GM19351 (cell line): Measurements from ENCODE around the gene TRIM72.
"Not testable (repeated sequence)": the region's sequence is repeated elsewhere in the genome, so short reads cannot be mapped to it uniquely, and the experiment has no call there.

ENCODE experiments used
- ATAC-seq: cut with Tn5 transposase; IDR thresholded peaks from one replicate; pipeline ENCODE4 v1.9.1; 2021; ENCODE audit warnings: mild to moderate bottlenecking, moderate library complexity; ENCODE audit not compliant: unreplicated experiment

The TRIM72 gene

GRCh38 chr16:31190061-31190460 lies 23.9 kb upstream of the TRIM72 start:
- no peak for ATAC-seq

GRCh38 chr16:31190818-31191444 lies 23.0 kb upstream of the TRIM72 start:
- ATAC-seq, result no peak

GRCh38 chr16:31191697-31192428 lies 22.1 kb upstream of the TRIM72 start:
- no peak for ATAC-seq

GRCh38 chr16:31192856-31193642 lies 20.9 kb upstream of the TRIM72 start:
- ATAC-seq, result no peak

GRCh38 chr16:31193874-31194273 lies 20.0 kb upstream of the TRIM72 start:
- ATAC-seq, result no peak

- no peak for ATAC-seq
Measured at GRCh38 chr16:31194898-31195297, 19.0 kb upstream of the TRIM72 start.

- ATAC-seq, result not testable (repeated sequence)
Measured at GRCh38 chr16:31195861-31196260, 18.1 kb upstream of the TRIM72 start.

- ATAC-seq, result no peak
Measured at GRCh38 chr16:31196324-31197088, 17.4 kb upstream of the TRIM72 start.

- ATAC-seq, result no peak
Measured at GRCh38 chr16:31198207-31198882, 15.6 kb upstream of the TRIM72 start.

- ATAC-seq, result no peak
Measured at GRCh38 chr16:31199430-31200041, 14.4 kb upstream of the TRIM72 start.

GRCh38 chr16:31200111-31200510 lies 13.8 kb upstream of the TRIM72 start:
- ATAC-seq, result not testable (repeated sequence)

- no peak for ATAC-seq
Measured at GRCh38 chr16:31200821-31201568, 12.9 kb upstream of the TRIM72 start.

- peak; percentile 57 for ATAC-seq
Measured at GRCh38 chr16:31201582-31202413, 12.1 kb upstream of the TRIM72 start.

- peak; percentile 29 for ATAC-seq
Measured at GRCh38 chr16:31202414-31203375, 11.2 kb upstream of the TRIM72 start, which contains the start of gene PYCARD. Gene PYCARD, minus strand, starts transcription at chr16:31202760. Its CDS starts 70 bp downstream, at chr16:31202690.

GRCh38 chr16:31204871-31205666 lies 8.8 kb upstream of the TRIM72 start:
- ATAC-seq, result no peak

GRCh38 chr16:31206776-31207175 lies 7.1 kb upstream of the TRIM72 start:
- ATAC-seq, result no peak
